Progenitor cell of endocrine pancreas (in vitro differentiated cells): ENCODE measurements around the gene USP16. TPM values are rescaled to one million over a fixed set of nuclear protein-coding genes. Genes with fewer than 3 reads are reported as not detected.

Experiments used
- DNase-seq: peaks from one replicate; pipeline ENCODE4 v3.0.0; 2021; ENCODE audit warnings: low spot score; ENCODE audit not compliant: unreplicated experiment
- H3K27ac Mint-ChIP-seq: 2 replicates; pipeline ENCODE4 v1.8.0; 2021; ENCODE audit warnings: mild to moderate bottlenecking, moderate library complexity, mixed read lengths
- H3K27me3 Mint-ChIP-seq: 2 replicates; pipeline ENCODE4 v1.8.0; 2021; ENCODE audit warnings: mixed read lengths
- H3K36me3 Mint-ChIP-seq: 2 replicates; pipeline ENCODE4 v1.8.0; 2022; ENCODE audit warnings: mixed read lengths; ENCODE audit not compliant: insufficient read depth
- H3K4me1 Mint-ChIP-seq: 2 replicates; pipeline ENCODE4 v1.8.0; 2021; ENCODE audit warnings: low read depth, mixed read lengths
- H3K4me3 Mint-ChIP-seq: 2 replicates; pipeline ENCODE4 v1.8.0; 2021; ENCODE audit warnings: low read depth, mild to moderate bottlenecking, moderate library complexity, mixed read lengths
- H3K9me3 Mint-ChIP-seq: 2 replicates; pipeline ENCODE4 v1.8.0; 2021; ENCODE audit warnings: low read depth, mixed read lengths
- CTCF ChIP-seq: fragments of 200-600 bp; sonication (generic); IDR thresholded peaks from one replicate; pipeline ENCODE4 v1.5.0; 2021; ENCODE audit warnings: antibody characterized with exemption, mild to moderate bottlenecking; ENCODE audit not compliant: unreplicated experiment
- total RNA-seq: library from RNA; stranded (reverse); gene quantifications from 2 replicates; pipeline ENCODE4 v1.2.1, GENCODE V29; 2021

Gene USP16
- total RNA-seq, 1 donor from 2014 or later = 32.5 TPM

GRCh38 chr21:29077651-29078090 lies 53.2 kb downstream of the USP16 start:
- no peak for DNase-seq
- H3K36me3 Mint-ChIP-seq = no peaks in the 10 kb centered on the region
- no peak overlapping the region for H3K27ac Mint-ChIP-seq
- no peak for TF ChIP-seq CTCF
- H3K4me3 Mint-ChIP-seq = peak overlapping the region; percentile 66
- H3K27me3 Mint-ChIP-seq = no peaks in the 10 kb centered on the region
- peaks cover 4% of the 10 kb centered on the region for H3K4me1 Mint-ChIP-seq
- no peaks in the 10 kb centered on the region for H3K9me3 Mint-ChIP-seq

- Mint-ChIP-seq H3K4me1 (no peaks in the 10 kb centered on the region), H3K9me3 (no peaks in the 10 kb centered on the region), H3K36me3 (no peaks in the 10 kb centered on the region), H3K27ac (no peak overlapping the region), H3K27me3 (no peaks in the 10 kb centered on the region), H3K4me3 (no peak overlapping the region)
- no peak for TF ChIP-seq CTCF
- no peak for DNase-seq
These were observed 54.6 kb downstream of the USP16 start for GRCh38 chr21:29078869-29079767.

- H3K4me1 Mint-ChIP-seq = no peaks in the 10 kb centered on the region
- no peak for DNase-seq
- H3K9me3 Mint-ChIP-seq = no peaks in the 10 kb centered on the region
- no peaks in the 10 kb centered on the region for H3K36me3 Mint-ChIP-seq
- H3K4me3 Mint-ChIP-seq = no peak overlapping the region
- no peak for TF ChIP-seq CTCF
- no peak overlapping the region for H3K27ac Mint-ChIP-seq
- peaks cover under 1% of the 10 kb centered on the region for H3K27me3 Mint-ChIP-seq
These were observed 56.0 kb downstream of the USP16 start for GRCh38 chr21:29080454-29080941.

GRCh38 chr21:29082046-29082815 lies 57.8 kb downstream of the USP16 start:
- DNase-seq = no peak
- TF ChIP-seq CTCF = no peak
- Mint-ChIP-seq H3K27me3 (peaks cover 9% of the 10 kb centered on the region), H3K9me3 (no peaks in the 10 kb centered on the region), H3K27ac (no peak overlapping the region), H3K4me1 (no peaks in the 10 kb centered on the region), H3K36me3 (no peaks in the 10 kb centered on the region), H3K4me3 (no peak overlapping the region)

GRCh38 chr21:29083306-29083705 lies 58.8 kb downstream of the USP16 start:
- Mint-ChIP-seq H3K9me3 (no peaks in the 10 kb centered on the region), H3K4me3 (no peak overlapping the region), H3K4me1 (no peaks in the 10 kb centered on the region), H3K36me3 (no peaks in the 10 kb centered on the region), H3K27ac (no peak overlapping the region), H3K27me3 (peaks cover 9% of the 10 kb centered on the region)
- no peak for DNase-seq
- TF ChIP-seq CTCF = no peak
